Stimulated activated CD8-positive, alpha-beta memory T cell treated with anti-CD3 and anti-CD28 coated beads, Interleukin-2, amount 100 ng/mL, for 48 hours (primary cell): Measurements from ENCODE around the gene PPP1R13L.
A peak's percentile ranks its signal among the peaks of the same experiment; 100 is the strongest.
"Not testable (repeated sequence)": the region's sequence is repeated elsewhere in the genome, so short reads cannot be mapped to it uniquely, and the experiment has no call there.

Experiments used
- DNase-seq, 2 donors: peaks; one replicate each; pipeline ENCODE4 v3.0.0-alpha.2; 2020; ENCODE audit warnings: low read depth in 2 of 2

The PPP1R13L gene

GRCh38 chr19:45432543-45432942 is 27.7 kb upstream of the PPP1R13L start:
- DNase-seq = not testable (repeated sequence)

- not testable (repeated sequence) for DNase-seq
Observed at GRCh38 chr19:45431008-45431407, 26.1 kb upstream of the PPP1R13L start.

GRCh38 chr19:45429896-45430295 is 25.0 kb upstream of the PPP1R13L start:
- DNase-seq = not testable (repeated sequence)

- DNase-seq = peak in 1 of 2 donors; percentile 25
Observed at GRCh38 chr19:45428384-45429231, 23.7 kb upstream of the PPP1R13L start.

GRCh38 chr19:45424191-45425058 is 19.6 kb upstream of the PPP1R13L start:
- peak; percentile 18 to 23 for DNase-seq

- peak; percentile 86 to 93 for DNase-seq
Observed at GRCh38 chr19:45423589-45424190, 18.8 kb upstream of the PPP1R13L start, which contains the start of gene ERCC1. TSS of gene ERCC1 (minus strand) at chr19:45423917. CDS start at chr19:45423374, 543 bp downstream.

GRCh38 chr19:45423033-45423588 is 18.2 kb upstream of the PPP1R13L start:
- DNase-seq = no peak

GRCh38 chr19:45421947-45422498 is 17.2 kb upstream of the PPP1R13L start:
- DNase-seq = no peak

GRCh38 chr19:45420871-45421270 is 16.0 kb upstream of the PPP1R13L start:
- DNase-seq = no peak

GRCh38 chr19:45420356-45420755 is 15.5 kb upstream of the PPP1R13L start:
- DNase-seq = no peak

GRCh38 chr19:45419895-45420294 is 15.0 kb upstream of the PPP1R13L start:
- DNase-seq = no peak

GRCh38 chr19:45419396-45419795 is 14.5 kb upstream of the PPP1R13L start:
- DNase-seq = no peak

GRCh38 chr19:45418802-45419201 is 13.9 kb upstream of the PPP1R13L start:
- DNase-seq = no peak

GRCh38 chr19:45417151-45417550 is 12.3 kb upstream of the PPP1R13L start:
- no peak for DNase-seq

GRCh38 chr19:45414468-45414867 is 9.6 kb upstream of the PPP1R13L start:
- no peak for DNase-seq

- no peak for DNase-seq
Observed at GRCh38 chr19:45413497-45413896, 8.6 kb upstream of the PPP1R13L start.

GRCh38 chr19:45410330-45410729 is 5.5 kb upstream of the PPP1R13L start:
- not testable (repeated sequence) for DNase-seq

- DNase-seq = no peak
Observed at GRCh38 chr19:45409557-45409920, 4.7 kb upstream of the PPP1R13L start.

GRCh38 chr19:45408830-45409556 is 4.1 kb upstream of the PPP1R13L start:
- DNase-seq = no peak

GRCh38 chr19:45408121-45408520 is 3.3 kb upstream of the PPP1R13L start:
- no peak for DNase-seq

GRCh38 chr19:45407585-45407984 is 2.7 kb upstream of the PPP1R13L start:
- not testable (repeated sequence) for DNase-seq
